IMR-90 (cell line): ENCODE results near the gene AP1M2. TPM values are rescaled to one million over a fixed set of nuclear protein-coding genes. Genes with fewer than 3 reads are reported as not detected.

Experiments used
- ATAC-seq: fragments of 200-7000 bp; cut with Tn5 transposase; 2 replicates; pipeline ENCODE4 v1.9.1; 2020; ENCODE audit warnings: low read depth, mild to moderate bottlenecking, moderate library complexity
- BruUV-seq: library from RNA; stranded (reverse); fragments of 400-500 nt; replicated peaks from 2 replicates; lab custom pipeline; 2021; lab: Mats Ljungman, UMichigan
- CTCF ChIA-PET: fragments of 300-600 bp; formaldehyde crosslinking; extraction: SDS; loops from one replicate; lab custom pipeline; 2021; ENCODE audit warnings: antibody characterized with exemption; lab: Yijun Ruan, JAX
- POLR2A ChIA-PET: fragments of 300-600 bp; sonication (Branson Sonifier 250); formaldehyde crosslinking; loops from one replicate; lab custom pipeline; 2022; ENCODE audit warnings: antibody characterized with exemption; ENCODE audit not compliant: unreplicated experiment; lab: Charles Lee
- DNase-seq: peaks from one replicate; pipeline ENCODE4 v3.0.0; 2013
- H2AFZ ChIP-seq: replicated peaks from 2 replicates; pipeline ENCODE3; 2013; ENCODE audit warnings: low read length, mild to moderate bottlenecking; ENCODE audit not compliant: poor library complexity
- H2AK5ac ChIP-seq: 2 replicates; pipeline ENCODE4 v1.6.1; 2013; ENCODE audit warnings: low read depth, low read length, inconsistent platforms
- H2AK9ac ChIP-seq: replicated peaks from 2 replicates; pipeline ENCODE3; 2013; ENCODE audit warnings: mild to moderate bottlenecking, low read depth, low read length, moderate library complexity; ENCODE audit not compliant: poor library complexity
- H2BK120ac ChIP-seq: 2 replicates; pipeline ENCODE4 v1.6.1; 2013; ENCODE audit warnings: low read depth, low read length, inconsistent platforms
- H2BK15ac ChIP-seq: 3 replicates; pipeline ENCODE4 v1.6.1; 2013; ENCODE audit warnings: low read depth, low read length, inconsistent platforms
- H2BK20ac ChIP-seq: 2 replicates; pipeline ENCODE4 v1.6.1; 2013; ENCODE audit warnings: low read depth, mild to moderate bottlenecking, inconsistent platforms, low read length, moderate library complexity
- H2BK5ac ChIP-seq: 2 replicates; pipeline ENCODE4 v1.6.1; 2013; ENCODE audit warnings: mild to moderate bottlenecking, low read depth, low read length, inconsistent platforms; ENCODE audit not compliant: poor library complexity, severe bottlenecking
- H3K14ac ChIP-seq: replicated peaks from 2 replicates; pipeline ENCODE4 v1.6.1; 2013; ENCODE audit warnings: low read depth, low read length, inconsistent platforms
- H3K18ac ChIP-seq: 2 replicates; pipeline ENCODE4 v1.6.1; 2013; ENCODE audit warnings: low read depth, low read length, control low read depth
- H3K23ac ChIP-seq: 2 replicates; pipeline ENCODE4 v1.6.1; 2013; ENCODE audit warnings: low read depth, low read length, inconsistent platforms
- H3K27ac ChIP-seq: 2 replicates; pipeline ENCODE4 v1.5.1; 2013; ENCODE audit warnings: mild to moderate bottlenecking, control low read depth, low read length; ENCODE audit not compliant: insufficient read depth
- H3K27me3 ChIP-seq: 2 replicates; pipeline ENCODE4 v1.6.1; 2013; ENCODE audit warnings: low read length; ENCODE audit not compliant: control insufficient read depth, insufficient read depth
- H3K36me3 ChIP-seq: 2 replicates; pipeline ENCODE4 v1.6.1; 2013; ENCODE audit warnings: low read length, mixed read lengths; ENCODE audit not compliant: control insufficient read depth, insufficient read depth
- H3K4ac ChIP-seq: 2 replicates; pipeline ENCODE4 v1.6.1; 2013; ENCODE audit warnings: low read depth, low read length, inconsistent platforms
- H3K4me1 ChIP-seq: 2 replicates; pipeline ENCODE4 v1.6.1; 2013; ENCODE audit warnings: low read length, mixed read lengths; ENCODE audit not compliant: control insufficient read depth, insufficient read depth
- H3K4me2 ChIP-seq: 2 replicates; pipeline ENCODE4 v1.6.1; 2013; ENCODE audit warnings: low read depth, mild to moderate bottlenecking, control low read depth, low read length, moderate library complexity
- H3K4me3 ChIP-seq: 2 replicates; pipeline ENCODE4 v1.5.1; 2013; ENCODE audit warnings: low read depth, mild to moderate bottlenecking, control low read depth, low read length, moderate library complexity; ENCODE audit not compliant: insufficient read depth
- H3K56ac ChIP-seq: 2 replicates; pipeline ENCODE4 v1.6.1; 2013; ENCODE audit warnings: low read length, inconsistent platforms; ENCODE audit not compliant: insufficient read depth; ENCODE audit errors: extremely low read depth
- H3K79me1 ChIP-seq, 2 experiments: 2 replicates each; pipeline ENCODE4 v1.6.1; 2013; ENCODE audit warnings: low read length in 2 of 2, inconsistent platforms in 1 of 2, low read depth in 1 of 2
- H3K9ac ChIP-seq: 2 replicates; pipeline ENCODE4 v1.6.1; 2013; ENCODE audit warnings: low read depth, low read length, control low read depth
- H3K9me1 ChIP-seq: 2 replicates; pipeline ENCODE4 v1.6.1; 2013; ENCODE audit warnings: low read length, inconsistent platforms; ENCODE audit not compliant: insufficient read depth
- H3K9me3 ChIP-seq: 2 replicates; pipeline ENCODE4 v1.6.1; 2013; ENCODE audit warnings: low read length; ENCODE audit not compliant: control insufficient read depth, insufficient read depth
- H4K20me1 ChIP-seq: 2 replicates; pipeline ENCODE4 v1.6.1; 2013; ENCODE audit warnings: low read length, inconsistent platforms; ENCODE audit not compliant: insufficient read depth
- H4K5ac ChIP-seq: 2 replicates; pipeline ENCODE4 v1.6.1; 2013; ENCODE audit warnings: mild to moderate bottlenecking, low read depth, low read length, control low read depth
- H4K8ac ChIP-seq, 2 experiments: 2 replicates each; pipeline ENCODE4 v1.6.1; 2013; ENCODE audit warnings: low read depth in 2 of 2, low read length in 2 of 2, control low read depth in 1 of 2, inconsistent platforms in 1 of 2
- H4K91ac ChIP-seq: 2 replicates; pipeline ENCODE4 v1.6.1; 2013; ENCODE audit warnings: low read depth, low read length, inconsistent platforms; ENCODE audit not compliant: insufficient read depth
- BHLHE40 ChIP-seq: fragments of 150-350 bp; IDR thresholded peaks from 2 replicates; pipeline ENCODE4 v1.6.1; 2016; ENCODE audit warnings: mild to moderate bottlenecking, low read depth, low read length
- CEBPB ChIP-seq: IDR thresholded peaks from 2 replicates; pipeline ENCODE4 v1.6.1; 2012; ENCODE audit warnings: low read depth, low read length, improper control_type of control experiment
- CHD1 ChIP-seq: IDR thresholded peaks from 2 replicates; pipeline ENCODE4 v1.6.1; 2012; ENCODE audit warnings: low read depth, low read length, improper control_type of control experiment
- CTCF ChIP-seq: conservative IDR thresholded peaks from 2 replicates; pipeline ENCODE4 v1.5.1; 2012; ENCODE audit warnings: mild to moderate bottlenecking, low read depth, low read length, improper control_type of control experiment
- ELK1 ChIP-seq: fragments of 150-350 bp; IDR thresholded peaks from 2 replicates; pipeline ENCODE4 v1.6.1; 2016; ENCODE audit warnings: low read depth, mild to moderate bottlenecking, low read length, moderate library complexity, borderline replicate concordance
- MAZ ChIP-seq: IDR thresholded peaks from 2 replicates; pipeline ENCODE4 v1.6.1; 2012; ENCODE audit warnings: low read depth, mild to moderate bottlenecking, low read length, improper control_type of control experiment, moderate library complexity, borderline replicate concordance
- NFE2L2 ChIP-seq: fragments of 150-350 bp; IDR thresholded peaks from 2 replicates; pipeline ENCODE4 v1.6.1; 2016; ENCODE audit warnings: low read depth, mild to moderate bottlenecking, low read length
- SMC3 ChIP-seq: fragments of 150-350 bp; IDR thresholded peaks from 2 replicates; pipeline ENCODE4 v1.6.1; 2016; ENCODE audit warnings: low read depth, mild to moderate bottlenecking, antibody characterized with exemption, low read length, moderate library complexity
- USF2 ChIP-seq: fragments of 150-350 bp; IDR thresholded peaks from 2 replicates; pipeline ENCODE4 v1.6.1; 2017; ENCODE audit warnings: mild to moderate bottlenecking, antibody characterized with exemption, low read length, low read depth
- WGBS, 2 experiments: methylation state at CpG; one replicate each; pipeline versions ENCODE4 v1.1.5 to v1.1.7; 2013; ENCODE audit warnings: missing lambda C conversion rate in 2 of 2; ENCODE audit not compliant: insufficient read length in 1 of 2; ENCODE audit errors: extremely low coverage in 2 of 2; 5-methylcytosine and 5-hydroxymethylcytosine counted together
- dilution Hi-C: fragments of 300-500 bp; cut with HindIII; formaldehyde crosslinking; loops from one replicate; pipeline ENCODE4 v1.14.3; 2018; ENCODE audit warnings: low sequenced_read_pairs; ENCODE audit not compliant: unreplicated experiment
- in situ Hi-C: fragments of 300-500 bp; cut with MboI; formaldehyde crosslinking; loops from 3 replicates; pipeline ENCODE4 v1.14.3; 2019; ENCODE audit warnings: low sequenced_read_pairs, inconsistent platforms, mixed read lengths
- intact Hi-C: fragments of 100-400 bp; cut with micrococcal nuclease; formaldehyde crosslinking; loops from 2 replicates; pipeline ENCODE4 v1.10.0; 2022
- polyA plus RNA-seq, 3 experiments: library from polyadenylated mRNA; depleted of rRNA; stranded (reverse); fragments of >200 nt; gene quantifications; 2 replicates each; pipeline ENCODE4 v1.2.3, GENCODE V29; 2012; ENCODE audit warnings: low replicate concordance in 1 of 3
- total RNA-seq: library from RNA; depleted of rRNA; stranded (reverse); fragments of >200 nt; gene quantifications from 2 replicates; pipeline ENCODE4 v1.2.3, GENCODE V29; 2012

Gene AP1M2
- total and polyA plus RNA-seq, 2 of the 4 experiments (the other 2 are of a cell fraction): 0.17 TPM; not detected in 1

DNA sequence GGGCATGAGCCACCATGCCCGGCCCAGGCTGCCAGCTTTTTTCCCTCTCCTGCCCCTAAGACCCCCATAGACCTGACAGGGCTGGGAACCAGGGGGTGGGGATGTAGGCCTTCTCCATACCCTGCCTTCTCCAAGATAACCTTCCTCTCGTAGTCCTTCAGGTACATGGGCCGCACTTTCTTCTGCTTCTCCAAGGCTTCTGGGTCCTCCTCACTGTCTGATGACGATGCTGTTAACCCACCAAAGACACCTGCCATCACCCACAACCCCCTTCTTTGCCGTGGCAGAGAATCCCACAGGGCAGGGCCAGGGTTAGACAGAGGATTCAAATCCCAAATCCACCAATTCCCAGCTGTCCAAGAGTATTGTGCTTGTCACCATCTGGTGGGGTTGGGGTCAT, 24.5 kb downstream of the AP1M2 start:
- Histone ChIP-seq H3K4ac (no peak overlapping the region), H4K5ac (no peak overlapping the region), H2BK5ac (no peak overlapping the region), H3K9me1 (0 out of 2 replicates have a peak, but pooled peaks cover 4% of the 10 kb centered on the region), H3K14ac (no peak overlapping the region), H3K4me3 (no peak overlapping the region), H4K91ac (no peak overlapping the region), H3K27ac (no peak overlapping the region), H3K36me3 (peaks cover 28% of the 10 kb centered on the region), H2BK120ac (no peak overlapping the region), H2BK15ac (no peak overlapping the region), H4K20me1 (no peaks in the 10 kb centered on the region), H2BK20ac (no peak overlapping the region), H3K79me1 (peaks cover 20 to 41% of the 10 kb centered on the region in 2 experiments), H3K18ac (no peak overlapping the region), H2AK5ac (no peak overlapping the region), H3K9me3 (no peaks in the 10 kb centered on the region), H4K8ac (no peak overlapping the region), H3K4me2 (no peak overlapping the region), H3K23ac (no peak overlapping the region), H3K4me1 (peaks cover 2% of the 10 kb centered on the region), H3K27me3 (no peaks in the 10 kb centered on the region), H2AFZ (no peak overlapping the region), H2AK9ac (no peak overlapping the region), H3K9ac (no peak overlapping the region), H3K56ac (no peak overlapping the region)
- TF ChIP-seq USF2 (no peak), CTCF (no peak), MAZ (no peak), CEBPB (no peak), SMC3 (no peak), BHLHE40 (no peak), CHD1 (no peak), ELK1 (no peak), NFE2L2 (no peak)
- 90% methylated on average over 2 of the region's 5 CpGs; no CpG with 5 or more reads in 1 of the 2 experiments for WGBS, 2 experiments
- ChIA-PET POLR2A (no interaction called here), CTCF (no interaction called here)
- DNase-seq (no peak), ATAC-seq (no peak)
- in situ Hi-C loops: no loop called here
- dilution Hi-C loops: no loop called here
- intact Hi-C loops: no loop called here
- BruUV-seq: no TSS peak
